ENCODE measurements around the gene CT47B1. TPM values are rescaled to one million over a fixed set of nuclear protein-coding genes. Genes with fewer than 3 reads are reported as not detected.
"Not testable (repeated sequence)": the region's sequence is repeated elsewhere in the genome, so short reads cannot be mapped to it uniquely, and the experiment has no call there.

Gene CT47B1
- total RNA-seq, 1 experiment from 2014 or later, result not detected

GRCh38 chrX:120840827-120841226, 34.8 kb downstream of the CT47B1 start:
- Histone ChIP-seq H3F3A (ENCODE audit: insufficient read depth, low read depth) (no peaks in the 10 kb centered on the region), H3K4me3 (no peak overlapping the region), H3K4me1 (replicated peaks; ENCODE audit: insufficient read depth) (0 out of 2 replicates have a peak, but pooled peaks cover 7% of the 10 kb centered on the region), H4K20me1 (ENCODE audit: insufficient read depth) (no peaks in the 10 kb centered on the region), H3K9me3 (ENCODE audit: insufficient read depth, low read depth) (no peaks in the 10 kb centered on the region), H3K36me3 (ENCODE audit: low read depth) (no peaks in the 10 kb centered on the region), H3K79me2 (ENCODE audit: low read depth) (no peaks in the 10 kb centered on the region), H3K9me2 (ENCODE audit: insufficient read depth) (no peaks in the 10 kb centered on the region; the same call in 1 of the 2 replicates), H3K27ac (no peak overlapping the region), H3K4me2 (no peak overlapping the region), H3K27me3 (ENCODE audit: insufficient read depth, low read depth) (no peaks in the 10 kb centered on the region), H2AFZ (no peak overlapping the region)
- POLR2A ChIA-PET (ENCODE audit: unreplicated experiment), result no interaction called here
- no peak for TF ChIP-seq EZH2 (IDR thresholded peaks at IDR 0.05; ENCODE audit: low read depth)
- TF ChIP-seq CTCF (conservative IDR thresholded peaks at IDR 0.05), result no peak
- BruUV-seq (replicated peaks), result no TSS peak
- CTCF ChIA-PET, result no interaction called here
- intact Hi-C loops (cut with micrococcal nuclease; ENCODE audit: unreplicated experiment), result no loop called here
- DNase-seq, result no peak

DNA sequence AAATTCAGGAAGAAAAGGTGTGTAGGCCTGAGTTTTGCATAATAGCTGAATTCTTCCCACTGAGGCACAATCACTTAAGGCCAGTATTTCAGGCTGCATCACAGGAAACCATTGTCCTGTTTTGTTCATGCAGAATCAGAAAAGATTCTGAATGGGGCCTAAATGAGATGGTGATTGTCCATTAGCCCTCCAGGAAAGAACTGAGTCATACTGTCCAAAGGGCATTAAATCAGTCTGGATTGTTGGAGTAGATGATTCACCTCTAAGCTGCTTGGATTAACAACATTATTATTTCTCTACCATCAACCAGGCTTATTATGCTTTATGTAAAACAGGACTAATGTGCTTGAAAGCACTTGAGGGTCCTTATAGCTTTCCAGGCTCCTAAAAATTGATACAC, 36.2 kb downstream of the CT47B1 start:
- no peaks in the 10 kb centered on the region for H3F3A ChIP-seq (ENCODE audit: insufficient read depth, low read depth)

DNA sequence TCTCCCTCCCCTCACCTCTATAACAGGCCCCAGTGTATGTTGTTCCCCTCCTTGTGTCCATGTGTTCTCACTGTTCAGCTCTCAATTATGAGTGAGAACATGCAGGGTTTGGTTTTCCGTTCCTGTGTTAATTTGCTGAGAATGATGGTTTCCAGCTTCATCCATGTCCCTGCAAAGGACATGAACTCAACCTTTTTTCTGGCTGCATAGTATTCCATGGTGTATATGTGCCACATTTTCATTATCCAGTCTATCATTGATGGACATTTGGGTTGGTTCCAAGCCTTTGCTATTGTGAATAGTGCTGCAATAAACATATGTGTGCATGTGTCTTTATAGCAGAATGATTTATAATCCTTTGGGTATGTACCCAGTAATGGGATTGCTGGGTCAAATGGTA, 48.5 kb downstream of the CT47B1 start:
- intact Hi-C loops (cut with micrococcal nuclease; ENCODE audit: unreplicated experiment); H3K4me3 ChIP-seq; H3K9me3 ChIP-seq (ENCODE audit: insufficient read depth, low read depth); POLR2A ChIA-PET (ENCODE audit: unreplicated experiment); DNase-seq; H3K27me3 ChIP-seq (ENCODE audit: insufficient read depth, low read depth); H3K79me2 ChIP-seq (ENCODE audit: low read depth); BruUV-seq (replicated peaks); H3K27ac ChIP-seq; H3K9me2 ChIP-seq (ENCODE audit: insufficient read depth); CTCF ChIA-PET; H3K36me3 ChIP-seq (ENCODE audit: low read depth); H3K4me2 ChIP-seq; H2AFZ ChIP-seq; H4K20me1 ChIP-seq (ENCODE audit: insufficient read depth); H3F3A ChIP-seq (ENCODE audit: insufficient read depth, low read depth): not testable (repeated sequence)
- peaks cover 12% of the 10 kb centered on the region; the same call in 1 of the 2 replicates for H3K4me1 ChIP-seq (replicated peaks; ENCODE audit: insufficient read depth)

More for the DNA sequence above, 36.2 kb downstream of the CT47B1 start:
- Histone ChIP-seq H3K4me3 (no peak overlapping the region), H3K27ac (no peak overlapping the region), H3K4me1 (replicated peaks; ENCODE audit: insufficient read depth) (0 out of 2 replicates have a peak, but pooled peaks cover 7% of the 10 kb centered on the region), H3K79me2 (ENCODE audit: low read depth) (no peaks in the 10 kb centered on the region), H3K36me3 (ENCODE audit: low read depth) (no peaks in the 10 kb centered on the region), H3K27me3 (ENCODE audit: insufficient read depth, low read depth) (no peaks in the 10 kb centered on the region), H3K4me2 (no peak overlapping the region), H3K9me3 (ENCODE audit: insufficient read depth, low read depth) (no peaks in the 10 kb centered on the region), H2AFZ (no peak overlapping the region), H3K9me2 (ENCODE audit: insufficient read depth) (no peaks in the 10 kb centered on the region; the same call in 1 of the 2 replicates), H4K20me1 (ENCODE audit: insufficient read depth) (no peaks in the 10 kb centered on the region)
- CTCF ChIA-PET, result no interaction called here
- POLR2A ChIA-PET (ENCODE audit: unreplicated experiment), result no interaction called here
- DNase-seq, result no peak
- BruUV-seq (replicated peaks), result no TSS peak
- TF ChIP-seq EZH2 (IDR thresholded peaks at IDR 0.05; ENCODE audit: low read depth) (no peak), CTCF (conservative IDR thresholded peaks at IDR 0.05) (no peak)
- intact Hi-C loops (cut with micrococcal nuclease; ENCODE audit: unreplicated experiment), result no loop called here

- Histone ChIP-seq H3K4me3 (no peak overlapping the region), H3F3A (ENCODE audit: insufficient read depth, low read depth) (no peaks in the 10 kb centered on the region), H3K27ac (no peak overlapping the region), H3K9me2 (ENCODE audit: insufficient read depth) (no peaks in the 10 kb centered on the region), H3K4me2 (no peak overlapping the region), H3K27me3 (ENCODE audit: insufficient read depth, low read depth) (no peaks in the 10 kb centered on the region), H3K9me3 (ENCODE audit: insufficient read depth, low read depth) (no peaks in the 10 kb centered on the region), H3K36me3 (ENCODE audit: low read depth) (no peaks in the 10 kb centered on the region), H2AFZ (no peak overlapping the region), H3K79me2 (ENCODE audit: low read depth) (no peaks in the 10 kb centered on the region), H4K20me1 (ENCODE audit: insufficient read depth) (no peaks in the 10 kb centered on the region), H3K4me1 (replicated peaks; ENCODE audit: insufficient read depth) (peaks cover 12% of the 10 kb centered on the region; the same call in 1 of the 2 replicates)
- CTCF ChIA-PET, result no interaction called here
- TF ChIP-seq EZH2 (IDR thresholded peaks at IDR 0.05; ENCODE audit: low read depth) (no peak), CTCF (conservative IDR thresholded peaks at IDR 0.05) (no peak)
- POLR2A ChIA-PET (ENCODE audit: unreplicated experiment), result no interaction called here
- intact Hi-C loops (cut with micrococcal nuclease; ENCODE audit: unreplicated experiment), result no loop called here
- no peak for DNase-seq
- BruUV-seq (replicated peaks), result no TSS peak
Observed at GRCh38 chrX:120825146-120825545, 50.5 kb downstream of the CT47B1 start.

All from PC-9 (cell line).